HG03520 (cell line): Measurements from ENCODE around the gene SLC25A24.
"Not testable (repeated sequence)": the region's sequence is repeated elsewhere in the genome, so short reads cannot be mapped to it uniquely, and the experiment has no call there.

Experiments used
- ATAC-seq: cut with Tn5 transposase; IDR thresholded peaks from one replicate; pipeline ENCODE4 v1.9.1; 2021; ENCODE audit warnings: mild to moderate bottlenecking, moderate library complexity; ENCODE audit not compliant: unreplicated experiment

SLC25A24 gene

GRCh38 chr1:108199201-108199691, 897 bp downstream of the SLC25A24 start:
- ATAC-seq: no peak

DNA sequence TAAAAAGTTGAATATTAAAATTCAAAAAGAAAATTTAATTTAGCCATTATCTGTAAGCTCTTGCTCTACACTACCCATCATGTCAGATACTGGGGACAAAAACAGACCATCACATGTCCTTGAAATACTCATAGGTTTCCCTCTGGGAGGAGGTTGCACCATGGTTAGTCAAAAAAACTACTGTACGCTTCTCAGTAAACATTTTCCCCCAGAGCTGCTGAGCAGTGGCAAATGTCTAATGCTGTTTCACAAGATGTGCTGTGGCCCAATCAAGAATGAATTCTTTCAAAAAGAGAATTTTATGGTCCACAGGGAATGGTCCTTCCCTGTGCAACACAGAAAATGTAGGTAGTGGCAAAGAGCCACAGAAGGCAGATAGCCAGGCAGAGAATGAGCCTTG, 6.1 kb downstream of the SLC25A24 start:
- no peak for ATAC-seq

GRCh38 chr1:108193333-108193732, 6.8 kb downstream of the SLC25A24 start:
- no peak for ATAC-seq

DNA sequence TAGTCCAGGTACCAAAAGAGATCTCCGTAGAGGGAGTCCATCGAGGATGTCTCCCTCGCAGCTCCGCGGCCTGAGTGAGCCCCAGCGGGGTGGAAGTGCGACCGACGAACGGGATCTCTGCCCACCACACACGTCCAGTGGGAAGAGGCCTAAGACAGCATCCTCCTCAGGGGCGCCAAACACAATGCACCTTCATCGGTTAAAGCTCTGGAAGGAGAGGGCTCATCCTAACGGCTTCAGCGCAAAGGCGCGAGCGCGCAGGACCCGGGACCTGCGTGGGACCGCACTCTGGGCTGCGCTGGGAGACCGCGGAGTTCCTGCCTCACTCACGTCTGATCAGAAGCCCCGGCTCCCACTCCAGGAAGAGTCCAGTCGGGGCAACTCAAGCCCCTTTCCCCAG, 7.6 kb downstream of the SLC25A24 start:
- no peak for ATAC-seq

DNA sequence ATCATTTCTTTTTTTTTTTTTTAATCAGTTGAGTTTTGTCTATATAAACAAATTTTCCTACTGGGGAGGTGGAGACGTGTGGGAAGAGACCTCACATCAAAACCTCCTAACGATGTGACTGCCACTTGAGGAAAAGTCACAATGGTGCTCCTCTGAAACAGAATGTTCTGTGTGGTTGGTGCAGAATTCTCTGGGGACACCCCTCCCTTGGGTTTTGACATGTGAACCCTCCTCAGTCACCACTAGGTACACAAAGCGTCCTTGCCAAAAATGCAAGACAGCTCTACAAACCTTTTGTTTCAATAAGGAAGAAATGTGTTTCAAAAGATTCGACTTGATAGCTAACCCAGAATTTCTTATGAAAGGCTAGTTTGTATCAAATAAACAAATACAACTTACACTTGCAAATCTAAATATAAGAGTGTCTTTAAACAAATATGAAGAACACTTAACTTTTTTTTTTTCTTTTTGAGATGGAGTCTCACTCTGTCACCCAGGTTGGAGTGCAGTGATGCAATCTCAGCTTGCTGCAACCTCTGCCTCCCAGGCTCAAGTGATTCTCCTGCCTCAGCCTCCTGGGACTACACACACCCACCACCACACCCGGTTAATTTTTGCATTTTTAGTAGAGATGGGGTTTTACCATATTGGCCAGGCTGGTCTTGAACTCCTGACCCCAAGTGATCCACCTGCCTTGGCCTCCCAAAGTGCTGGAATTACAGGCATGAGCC, 9.3 kb downstream of the SLC25A24 start:
- no peak for ATAC-seq

DNA sequence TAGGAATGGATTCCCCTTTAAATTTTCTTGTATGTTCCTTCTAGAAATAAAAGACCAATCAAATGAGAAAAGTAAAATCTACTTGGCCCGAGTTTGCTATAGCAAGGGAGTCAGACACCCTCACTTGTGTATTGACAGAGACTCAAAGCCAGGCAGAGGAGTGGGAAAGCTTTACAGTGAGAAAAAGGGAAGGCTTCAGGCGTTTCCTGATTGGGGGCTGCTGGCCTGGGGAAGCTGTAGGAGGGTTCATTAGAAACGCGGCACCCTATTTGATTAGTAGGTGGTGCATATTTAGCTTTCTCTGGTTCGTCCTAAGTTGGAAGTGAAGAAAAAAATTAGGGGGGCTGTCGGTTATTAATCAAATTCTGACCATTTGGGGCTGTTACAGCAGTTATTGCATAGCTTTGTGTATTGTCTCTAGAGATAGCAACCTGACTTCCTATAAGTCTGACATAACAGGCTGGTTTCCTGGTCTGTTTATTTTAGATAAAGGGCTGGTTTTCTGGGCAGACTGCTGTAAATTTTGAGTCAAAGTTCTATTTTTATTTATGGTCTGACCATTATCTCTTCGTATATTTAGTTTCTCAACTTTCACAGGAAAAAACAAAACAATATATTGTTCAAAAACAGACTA, 10.0 kb downstream of the SLC25A24 start:
- no peak for ATAC-seq

- no peak for ATAC-seq
These were observed 11.3 kb downstream of the SLC25A24 start for GRCh38 chr1:108188801-108189200.

- ATAC-seq: no peak
These were observed 17.0 kb downstream of the SLC25A24 start for GRCh38 chr1:108182959-108183700.

DNA sequence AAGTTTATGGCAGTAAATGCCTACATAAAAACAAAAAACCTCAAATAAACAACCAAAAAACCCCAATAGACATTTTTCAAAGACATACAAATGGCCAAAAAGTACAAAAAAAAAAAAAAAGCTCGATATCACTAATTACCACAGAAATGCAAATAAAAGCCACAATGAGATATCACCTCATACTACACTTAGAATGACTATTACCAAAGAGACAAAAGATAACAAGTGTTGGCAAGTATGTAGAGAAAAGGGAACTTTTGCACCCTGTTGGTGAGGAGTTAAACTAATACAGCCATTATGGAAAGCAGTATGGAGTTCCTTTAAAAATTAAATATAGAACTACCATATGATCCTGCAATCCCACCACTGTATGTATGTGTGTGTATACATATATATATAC, 21.1 kb downstream of the SLC25A24 start:
- no peak for ATAC-seq

DNA sequence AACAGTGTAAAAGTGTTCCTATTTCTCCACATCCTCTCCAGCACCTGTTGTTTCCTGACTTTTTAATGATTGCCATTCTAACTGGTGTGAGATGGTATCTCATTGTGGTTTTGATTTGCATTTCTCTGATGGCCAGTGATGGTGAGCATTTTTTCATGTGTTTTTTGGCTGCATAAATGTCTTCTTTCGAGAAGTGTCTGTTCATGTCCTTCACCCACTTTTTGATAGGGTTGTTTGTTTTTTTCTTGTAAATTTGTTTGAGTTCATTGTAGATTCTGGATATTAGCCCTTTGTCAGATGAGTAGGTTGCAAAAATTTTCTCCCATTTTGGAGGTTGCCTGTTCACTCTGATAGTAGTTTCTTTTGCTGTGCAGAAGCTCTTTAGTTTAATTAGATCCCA, 37.7 kb downstream of the SLC25A24 start:
- ATAC-seq: not testable (repeated sequence)

DNA sequence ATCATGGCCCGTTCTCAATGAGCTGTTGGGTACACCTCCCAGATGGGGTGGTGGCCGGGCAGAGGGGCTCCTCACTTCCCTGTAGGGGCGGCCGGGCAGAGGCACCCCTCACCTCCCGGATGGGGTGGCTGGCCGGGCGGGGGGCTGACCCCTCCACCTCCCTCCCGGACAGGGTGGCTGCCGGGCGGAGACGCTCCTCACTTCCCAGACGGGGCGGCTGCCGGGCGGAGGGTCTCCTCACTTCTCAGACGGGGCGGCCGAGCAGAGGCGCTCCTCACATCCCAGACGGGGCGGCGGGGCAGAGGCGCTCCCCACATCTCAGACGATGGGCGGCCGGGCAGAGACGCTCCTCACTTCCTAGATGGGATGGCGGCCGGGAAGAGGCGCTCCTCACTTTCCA, 40.2 kb downstream of the SLC25A24 start:
- ATAC-seq: not testable (repeated sequence)

DNA sequence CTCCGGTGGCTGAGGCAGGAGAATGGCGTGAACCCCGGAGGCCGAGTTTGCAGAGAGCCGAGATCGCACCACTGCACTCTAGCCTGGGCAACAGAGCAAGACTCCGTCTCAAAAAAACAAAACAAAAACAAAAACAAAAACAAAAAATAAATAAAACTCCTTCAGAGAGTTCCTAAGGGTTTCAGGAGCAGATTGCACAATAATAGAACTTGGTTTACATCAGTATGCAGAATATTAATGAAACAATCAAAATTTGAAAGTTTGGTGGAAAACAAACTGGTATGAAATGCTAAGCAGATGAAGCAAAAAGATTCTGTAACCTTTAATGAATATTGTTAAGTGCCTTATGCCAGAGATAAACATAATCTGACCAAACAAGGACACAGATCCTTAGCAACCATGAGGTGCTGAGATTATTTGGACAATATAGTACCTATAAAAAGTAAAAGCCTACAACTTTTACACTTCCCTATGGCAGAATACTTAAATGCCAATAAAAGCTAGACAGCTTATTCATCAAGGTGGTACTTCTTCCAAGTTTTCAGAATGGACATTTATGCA, 41.2 kb downstream of the SLC25A24 start:
- no peak for ATAC-seq

- ATAC-seq: no peak
These were observed 45.8 kb downstream of the SLC25A24 start for GRCh38 chr1:108154314-108154713.

- no peak for ATAC-seq
These were observed 47.3 kb downstream of the SLC25A24 start for GRCh38 chr1:108152782-108153222.

DNA sequence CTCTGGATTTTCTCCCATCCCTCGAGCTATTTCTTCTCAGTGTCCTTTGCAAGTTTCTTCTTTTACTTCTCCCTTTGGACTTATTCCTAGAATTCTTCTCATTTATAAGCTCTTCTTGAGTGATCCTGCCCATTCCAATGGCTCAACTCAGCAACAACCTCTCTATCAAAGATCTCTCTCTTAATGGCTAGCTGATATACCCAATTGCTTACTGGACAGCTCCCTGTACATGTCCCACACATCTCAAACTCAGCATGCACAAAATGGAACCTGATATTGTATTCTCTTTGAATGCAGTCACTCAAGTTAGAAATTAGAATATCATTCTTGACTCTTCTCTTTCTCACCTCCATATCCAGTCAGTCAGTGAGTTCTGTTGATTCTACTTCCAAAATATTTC, 48.6 kb downstream of the SLC25A24 start:
- ATAC-seq: no peak

DNA sequence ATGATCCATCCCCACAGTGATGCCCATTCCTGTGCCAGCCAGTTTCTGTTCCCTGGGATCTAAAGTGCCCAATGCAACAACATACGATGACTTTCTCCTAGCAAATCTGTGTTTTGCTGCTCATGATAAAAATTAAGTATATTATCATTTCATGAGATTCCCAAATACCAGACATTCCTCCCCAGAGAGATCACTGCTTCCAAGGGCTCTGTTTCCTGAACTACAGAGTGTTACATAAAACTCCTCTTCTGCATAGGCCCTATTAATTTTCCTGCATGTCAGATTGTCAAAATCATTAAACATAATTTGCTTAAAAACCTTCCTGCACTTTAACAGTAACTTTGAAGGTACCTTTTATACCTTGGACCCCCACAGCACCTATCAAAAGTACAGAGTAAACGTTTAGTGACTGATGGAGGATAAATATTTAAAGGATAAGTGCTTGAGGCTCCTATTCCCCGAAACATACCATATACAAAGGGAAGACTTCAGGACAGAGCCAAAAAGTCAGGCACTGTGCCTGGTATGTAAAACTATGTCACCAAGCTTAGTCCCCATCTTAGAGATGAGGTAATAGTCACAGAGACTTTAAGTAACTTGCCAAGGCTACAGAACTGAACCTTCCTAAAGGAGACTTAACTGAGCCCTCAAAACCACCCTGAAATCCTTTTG, 50.2 kb downstream of the SLC25A24 start:
- no peak for ATAC-seq

GRCh38 chr1:108144569-108144968, 55.6 kb downstream of the SLC25A24 start:
- ATAC-seq: not testable (repeated sequence)

DNA sequence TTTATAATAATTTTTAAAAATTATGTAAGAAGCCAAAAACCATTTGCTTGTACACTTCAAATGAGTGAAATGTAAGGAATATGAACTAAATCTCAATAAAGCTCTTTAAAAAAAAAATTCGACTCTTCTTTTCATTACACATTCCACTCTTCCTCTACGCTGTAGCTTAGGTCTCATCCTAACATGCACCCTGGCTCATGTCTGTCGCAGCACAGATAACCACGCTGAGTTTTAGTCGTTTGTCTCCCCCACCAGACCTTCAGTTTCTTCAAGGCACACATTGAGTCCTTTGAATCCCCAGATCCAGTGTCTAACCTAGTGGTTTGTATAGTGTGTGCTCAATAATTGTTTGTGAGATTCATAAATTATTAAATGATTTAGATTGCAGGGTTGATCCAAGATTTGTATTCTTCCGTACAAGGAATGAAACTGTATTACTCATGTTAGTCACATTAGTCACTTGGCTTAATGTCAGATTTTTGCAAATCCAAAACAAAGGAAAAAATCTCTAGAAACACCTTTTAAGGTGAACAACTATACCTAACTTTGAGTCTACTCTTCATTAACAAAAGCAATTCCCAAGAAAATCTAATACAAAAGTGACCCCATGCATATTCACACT, 57.3 kb downstream of the SLC25A24 start:
- ATAC-seq: no peak

DNA sequence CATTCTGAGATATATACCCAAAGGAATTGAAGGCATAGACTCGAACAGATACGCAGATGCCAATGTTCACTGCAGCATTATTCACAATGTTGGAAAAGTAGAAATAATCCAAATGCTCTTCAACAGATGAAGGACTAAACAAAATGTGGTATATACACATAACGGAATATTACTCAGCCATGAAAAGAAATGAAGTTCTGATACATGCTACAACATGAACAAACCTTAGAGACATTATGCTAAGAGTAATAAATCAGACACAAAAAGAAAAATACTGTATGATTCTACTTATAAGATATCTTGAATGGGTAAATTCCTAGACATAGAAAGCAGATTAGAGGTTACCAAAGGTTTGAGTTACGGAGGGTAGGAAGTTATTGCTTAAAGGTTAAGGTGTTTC, 57.9 kb downstream of the SLC25A24 start:
- ATAC-seq: no peak

DNA sequence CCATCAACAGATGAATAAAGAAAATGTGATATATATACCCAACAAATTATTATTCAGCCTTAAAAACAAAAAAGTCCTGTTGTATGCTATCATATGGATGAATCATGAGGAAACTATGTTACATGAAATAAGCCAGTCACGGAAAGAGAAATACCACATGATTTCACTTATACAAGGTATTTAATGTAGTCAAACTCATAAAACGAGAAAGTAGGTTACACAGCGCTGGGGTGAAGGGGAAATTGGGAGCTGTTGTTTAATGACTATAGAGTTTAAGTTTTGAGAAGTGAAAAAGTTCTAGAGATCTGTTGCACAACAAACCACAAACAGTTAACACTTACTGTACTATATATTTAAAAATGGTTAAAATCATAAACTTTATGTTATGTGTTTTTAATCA, 58.5 kb downstream of the SLC25A24 start:
- no peak for ATAC-seq
